ENCODE measurements around the gene GJA5. TPM values are rescaled to one million over a fixed set of nuclear protein-coding genes. Genes with fewer than 3 reads are reported as not detected.

GJA5 gene
- total RNA-seq, 1 experiment from 2014 or later: 0.39 TPM

DNA sequence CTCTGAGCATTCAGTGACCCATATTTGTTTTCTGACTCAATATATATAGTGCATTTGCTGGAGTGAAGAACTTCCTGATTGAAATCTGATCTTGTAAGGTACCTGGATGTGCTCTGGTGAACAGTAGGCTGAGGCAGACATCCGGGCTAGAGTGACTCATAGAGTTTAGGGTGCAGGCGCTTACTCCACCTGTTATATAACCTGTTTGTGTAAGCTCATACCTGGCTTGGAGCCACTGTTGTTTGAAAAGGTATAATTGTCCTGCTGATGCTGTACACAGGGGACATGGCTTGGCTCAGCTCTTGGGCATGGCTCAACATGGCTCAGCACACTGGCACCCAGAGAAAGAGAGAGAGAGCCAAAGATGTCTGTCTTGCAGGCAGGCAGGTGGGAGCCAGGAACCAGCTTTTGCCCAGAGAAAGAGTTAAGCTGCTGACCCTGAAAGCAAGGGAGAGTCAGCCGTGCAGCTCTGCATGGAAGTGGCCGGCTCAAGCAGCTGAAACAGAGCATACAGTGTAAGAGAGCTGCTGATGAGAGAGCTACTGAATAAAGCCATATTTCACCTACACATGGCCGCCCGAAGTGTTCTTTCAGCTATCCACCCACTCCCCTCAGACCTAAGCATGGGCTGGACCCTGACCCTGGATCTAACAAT is 43.2 kb downstream of the GJA5 start:
- H3K4me1 Mint-ChIP-seq: peaks cover 11 to 13% of the 10 kb centered on the region in 2 experiments
- DNase-seq: no peak
- Histone ChIP-seq H4K91ac (ENCODE audit: insufficient read length, low read depth, low read length) (no peak overlapping the region), H3K23ac (ENCODE audit: insufficient read length, low read depth, low read length) (no peak overlapping the region), H3K56ac (ENCODE audit: insufficient read length, low read depth, low read length) (no peak overlapping the region), H3K79me1 (ENCODE audit: insufficient read depth, low read depth, low read length, poor library complexity, severe bottlenecking) (no peaks in the 10 kb centered on the region), H3K27ac (ENCODE audit: insufficient read length, low read depth, low read length) (no peak overlapping the region), H3K18ac (ENCODE audit: insufficient read length, low read depth, low read length) (no peak overlapping the region), H2BK12ac (ENCODE audit: insufficient read length, low read depth, low read length) (no peak overlapping the region), H3T11ph (ENCODE audit: low read length) (no peak overlapping the region), H4K20me1 (ENCODE audit: control insufficient read depth, insufficient read depth, insufficient read length) (no peaks in the 10 kb centered on the region), H3K14ac (ENCODE audit: insufficient read depth, low read length) (no peak overlapping the region), H3K79me2 (ENCODE audit: insufficient read depth, low read length) (no peaks in the 10 kb centered on the region), H2BK20ac (ENCODE audit: low read depth, low read length, poor library complexity, severe bottlenecking) (no peak overlapping the region), H3K9me3 (ENCODE audit: control insufficient read depth, low read depth, low read length) (peaks cover 4% of the 10 kb centered on the region), H4K5ac (ENCODE audit: insufficient read length, low read depth, low read length) (no peak overlapping the region), H3K23me2 (ENCODE audit: insufficient read length, low read depth, low read length, poor library complexity, severe bottlenecking) (no peaks in the 10 kb centered on the region), H3K4me1 (ENCODE audit: insufficient read depth, low read length) (no peaks in the 10 kb centered on the region), H3K27me3 (ENCODE audit: insufficient read depth, low read length) (peaks cover 3% of the 10 kb centered on the region; the same call in 1 of the 2 replicates), H2BK15ac (ENCODE audit: low read depth, low read length) (no peak overlapping the region), H3K4me2 (ENCODE audit: insufficient read depth, insufficient read length, low read length) (no peak overlapping the region), H2BK120ac (ENCODE audit: low read depth, low read length, poor library complexity, severe bottlenecking) (no peak overlapping the region), H2BK5ac (ENCODE audit: insufficient read length, low read length) (no peak overlapping the region), H3K9ac (ENCODE audit: extremely low read depth, insufficient read length, low read length) (no peak overlapping the region), H2AFZ (ENCODE audit: low read length) (no peak overlapping the region), H4K8ac (replicated peaks; ENCODE audit: insufficient read length, low read depth, low read length) (no peak overlapping the region), H3K4ac (ENCODE audit: low read depth, low read length) (no peak overlapping the region), H2AK5ac (ENCODE audit: insufficient read length, low read length) (no peak overlapping the region)
- TF ChIP-seq, protein P1, sequence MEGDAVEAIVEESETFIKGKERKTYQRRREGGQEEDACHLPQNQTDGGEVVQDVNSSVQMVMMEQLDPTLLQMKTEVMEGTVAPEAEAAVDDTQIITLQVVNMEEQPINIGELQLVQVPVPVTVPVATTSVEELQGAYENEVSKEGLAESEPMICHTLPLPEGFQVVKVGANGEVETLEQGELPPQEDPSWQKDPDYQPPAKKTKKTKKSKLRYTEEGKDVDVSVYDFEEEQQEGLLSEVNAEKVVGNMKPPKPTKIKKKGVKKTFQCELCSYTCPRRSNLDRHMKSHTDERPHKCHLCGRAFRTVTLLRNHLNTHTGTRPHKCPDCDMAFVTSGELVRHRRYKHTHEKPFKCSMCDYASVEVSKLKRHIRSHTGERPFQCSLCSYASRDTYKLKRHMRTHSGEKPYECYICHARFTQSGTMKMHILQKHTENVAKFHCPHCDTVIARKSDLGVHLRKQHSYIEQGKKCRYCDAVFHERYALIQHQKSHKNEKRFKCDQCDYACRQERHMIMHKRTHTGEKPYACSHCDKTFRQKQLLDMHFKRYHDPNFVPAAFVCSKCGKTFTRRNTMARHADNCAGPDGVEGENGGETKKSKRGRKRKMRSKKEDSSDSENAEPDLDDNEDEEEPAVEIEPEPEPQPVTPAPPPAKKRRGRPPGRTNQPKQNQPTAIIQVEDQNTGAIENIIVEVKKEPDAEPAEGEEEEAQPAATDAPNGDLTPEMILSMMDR (conservative IDR thresholded peaks at IDR 0.05): no peak
- WGBS (ENCODE audit: extremely low coverage, insufficient read length, low lambda C conversion rate): no CpG with 5 or more reads among the region's 6 CpGs
- H3K4me3 Mint-ChIP-seq: no peak overlapping the region
- H3K27ac Mint-ChIP-seq: no peak overlapping the region
- H3K9me3 Mint-ChIP-seq: peaks cover 11% of the 10 kb centered on the region in 2 experiments
- no peaks in the 10 kb centered on the region for H3K27me3 Mint-ChIP-seq (ENCODE audit: low read depth)
- peaks cover 2 to 6% (median 3%) of the 10 kb centered on the region in 3 experiments; a peak in 3 of 7 replicates for H3K36me3 Mint-ChIP-seq (ENCODE audit: insufficient read depth in 1 of 3, low read depth in 3 of 3)
